GM12891 (cell line): Measurements from ENCODE around the gene MKKS.

ENCODE experiments used
- POLR2A ChIP-seq: IDR thresholded peaks from 2 replicates; pipeline ENCODE4 v1.6.1; 2011; ENCODE audit warnings: low read depth, low read length, control low read depth
- POLR2AphosphoS5 ChIP-seq: IDR thresholded peaks from 2 replicates; pipeline ENCODE4 v1.6.1; 2011; ENCODE audit warnings: low read depth, low read length, control low read depth
- TAF1 ChIP-seq: IDR thresholded peaks from 2 replicates; pipeline ENCODE4 v1.6.1; 2011; ENCODE audit warnings: low read depth, low read length, control low read depth

DNA sequence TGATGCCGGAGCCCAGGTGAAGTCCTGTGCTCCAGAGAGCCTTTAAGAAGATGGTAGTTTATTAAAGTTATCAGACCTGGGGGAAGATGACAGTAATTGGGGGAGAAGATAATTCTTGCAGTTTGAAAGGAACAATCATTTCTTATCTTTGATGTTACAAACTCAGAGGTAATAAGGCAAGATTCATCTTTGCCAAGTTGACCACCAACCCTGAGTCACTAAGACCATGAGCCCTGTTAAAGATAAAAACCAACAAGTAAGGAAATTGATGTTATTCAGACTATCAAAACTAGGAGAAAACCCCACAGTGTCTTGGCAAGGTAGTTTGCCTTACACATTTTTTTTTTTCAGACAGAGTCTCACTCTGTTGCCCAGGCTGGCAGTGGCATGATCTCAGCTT lies 73.1 kb downstream of the MKKS start:
- no peak for TF ChIP-seq POLR2AphosphoS5
- no peak for TF ChIP-seq POLR2A
- TF ChIP-seq TAF1: no peak
